ENCODE measurements around the gene GET3. TPM values are rescaled to one million over a fixed set of nuclear protein-coding genes. Genes with fewer than 3 reads are reported as not detected.

GET3 gene
- total and polyA plus RNA-seq, 2 of the 13 experiments (the other 11 are each of a cell fraction or from before 2014, with no cell fraction given) = 57.7 to 59.4 TPM

- TF ChIP-seq ZNF646 (CRISPR knock-in tag; IDR thresholded peaks at IDR 0.05) (no peak), ZNF232 (CRISPR knock-in tag; IDR thresholded peaks at IDR 0.05; ENCODE audit: borderline replicate concordance) (no peak), ZNF564 (CRISPR knock-in tag; IDR thresholded peaks at IDR 0.05) (no peak), E2F1 (CRISPR knock-in tag; IDR thresholded peaks at IDR 0.05) (peak; percentile 78; the same call in 1 of the 2 replicates), TSC22D2 (CRISPR knock-in tag; IDR thresholded peaks at IDR 0.05; ENCODE audit: borderline replicate concordance) (no peak), EZH2 (conservative IDR thresholded peaks at IDR 0.05; ENCODE audit: low read depth, low read length) (no peak), IKZF1 (IDR thresholded peaks at IDR 0.05) (no peak), ZNF331 (CRISPR knock-in tag; IDR thresholded peaks at IDR 0.05) (no peak), ZKSCAN8 (CRISPR knock-in tag; IDR thresholded peaks at IDR 0.05; ENCODE audit: borderline replicate concordance) (peak; percentile 62; the same call in 1 of the 2 replicates), KDM1A (CRISPR knock-in tag; IDR thresholded peaks at IDR 0.05) (no peak), AGO1 (IDR thresholded peaks at IDR 0.05; ENCODE audit: low read depth, low read length, poor library complexity, severe bottlenecking) (no peak), HDAC6 (IDR thresholded peaks at IDR 0.05; ENCODE audit: low read depth, low read length) (no peak), PTBP1 (IDR thresholded peaks at IDR 0.05; ENCODE audit: low read depth, low read length, poor library complexity, severe bottlenecking) (no peak), SOX5 (CRISPR knock-in tag; IDR thresholded peaks at IDR 0.05; ENCODE audit: borderline replicate concordance) (peak; percentile 38; the same call in 1 of the 2 replicates), WIZ (CRISPR knock-in tag; IDR thresholded peaks at IDR 0.05) (no peak), ZNF7 (CRISPR knock-in tag; IDR thresholded peaks at IDR 0.05) (no peak), SALL1 (CRISPR knock-in tag; IDR thresholded peaks at IDR 0.05) (no peak), MAFF (IDR thresholded peaks at IDR 0.05; ENCODE audit: low read depth, low read length) (no peak), HNF4A (CRISPR knock-in tag; IDR thresholded peaks at IDR 0.05) (no peak), ZNF574 (CRISPR knock-in tag; IDR thresholded peaks at IDR 0.05) (no peak; the same call in 1 of the 2 replicates), PAF1 (CRISPR knock-in tag; IDR thresholded peaks at IDR 0.05) (no peak)
These were observed 52.8 kb downstream of the GET3 start (continued) for GRCh38 chr19:12789904-12790619.

Data from HepG2 (cell line).